HG03045 (cell line): Measurements from ENCODE around the gene PIBF1.
"Not testable (repeated sequence)": the region's sequence is repeated elsewhere in the genome, so short reads cannot be mapped to it uniquely, and the experiment has no call there.

Experiments
- ATAC-seq: cut with Tn5 transposase; IDR thresholded peaks from one replicate; pipeline ENCODE4 v1.9.1; 2021; ENCODE audit warnings: mild to moderate bottlenecking, moderate library complexity; ENCODE audit not compliant: unreplicated experiment

Gene PIBF1

DNA sequence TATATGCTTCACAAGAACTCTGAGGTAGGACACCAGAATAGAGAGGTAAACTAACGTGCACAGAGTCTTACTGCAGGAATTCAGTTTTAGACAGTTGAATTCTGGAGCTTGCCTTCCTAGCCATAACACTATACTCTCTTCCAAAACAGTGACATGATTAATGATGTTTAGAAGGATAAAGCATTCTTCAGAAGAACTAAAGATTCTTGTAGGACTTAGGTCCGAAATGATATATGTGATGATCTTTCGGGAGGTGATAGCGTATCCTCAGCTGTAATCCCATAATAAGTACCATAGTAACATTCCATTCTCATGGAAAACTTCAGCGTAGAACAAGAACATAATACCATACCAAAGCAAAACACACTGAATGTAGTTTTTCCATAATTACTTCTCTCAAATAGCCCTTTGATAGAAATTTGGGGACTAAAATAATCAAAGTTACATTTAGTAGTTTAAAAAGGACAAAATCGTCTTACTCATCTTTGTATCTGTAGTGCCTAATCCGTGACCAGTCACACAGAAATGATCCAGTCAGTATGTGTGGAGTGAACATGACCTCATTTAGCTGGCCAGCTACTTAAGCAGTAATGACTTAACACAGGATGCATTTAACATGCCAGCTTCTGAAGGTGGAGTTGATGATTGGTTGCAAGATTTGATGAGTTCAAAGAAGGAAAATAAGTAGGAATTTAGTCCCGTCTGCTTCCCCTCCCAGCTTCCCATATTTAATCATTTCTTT is 38.4 kb downstream of the PIBF1 start:
- ATAC-seq = no peak

DNA sequence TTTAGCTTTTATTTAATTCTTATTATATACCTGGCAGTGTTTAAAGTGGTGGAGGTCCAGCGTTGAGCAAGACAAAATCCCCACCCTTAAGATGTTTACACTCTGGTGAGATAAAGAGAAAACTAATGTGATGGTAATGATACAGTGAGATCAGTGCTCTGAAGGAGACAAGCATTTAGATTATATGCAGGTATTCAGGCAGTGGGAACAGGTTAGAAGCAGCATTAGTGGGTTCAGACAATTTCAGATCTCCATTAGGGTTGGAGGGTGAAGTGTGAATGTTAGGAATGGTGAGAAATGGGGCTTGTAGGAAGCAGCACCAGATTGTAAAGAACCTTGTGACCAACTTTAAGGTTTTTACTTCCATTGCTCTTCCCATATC is 39.0 kb downstream of the PIBF1 start:
- no peak for ATAC-seq

DNA sequence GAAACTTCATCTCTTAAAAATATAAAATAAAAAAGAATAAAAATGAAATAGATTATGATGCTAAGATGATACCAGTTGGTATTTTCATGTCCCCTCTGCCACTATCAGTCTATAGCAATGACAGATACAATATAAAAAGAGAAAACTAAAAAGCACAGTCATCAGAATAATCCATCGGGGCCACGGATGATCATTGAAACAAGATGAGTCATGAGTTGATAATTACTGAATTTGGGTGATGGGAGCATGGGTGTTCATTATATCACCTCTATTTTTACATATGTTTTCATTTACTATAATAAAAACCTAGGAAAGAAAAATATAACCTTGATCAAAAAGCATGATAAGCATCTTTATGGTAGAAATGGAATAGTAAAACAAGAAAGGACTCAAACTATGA is 41.1 kb downstream of the PIBF1 start:
- ATAC-seq = no peak

DNA sequence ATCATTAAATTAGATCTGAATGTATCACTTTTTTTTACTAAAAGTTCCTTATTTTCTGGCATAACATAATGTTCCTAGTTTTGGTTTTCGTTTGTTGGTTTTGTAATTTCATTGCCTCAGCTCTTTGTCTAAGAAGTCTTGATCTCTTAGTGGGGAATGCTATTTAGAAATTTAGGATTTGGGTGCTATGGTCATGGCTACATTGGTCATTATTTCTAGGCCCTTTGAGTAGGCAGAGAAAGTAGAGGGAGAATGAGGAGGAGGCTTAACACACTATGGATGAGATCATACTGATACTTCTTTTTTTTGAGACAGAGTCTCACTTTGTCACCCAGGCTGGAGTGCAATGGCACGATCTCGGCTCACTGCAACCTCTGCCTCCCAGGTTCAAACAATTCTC is 41.8 kb downstream of the PIBF1 start:
- no peak for ATAC-seq

DNA sequence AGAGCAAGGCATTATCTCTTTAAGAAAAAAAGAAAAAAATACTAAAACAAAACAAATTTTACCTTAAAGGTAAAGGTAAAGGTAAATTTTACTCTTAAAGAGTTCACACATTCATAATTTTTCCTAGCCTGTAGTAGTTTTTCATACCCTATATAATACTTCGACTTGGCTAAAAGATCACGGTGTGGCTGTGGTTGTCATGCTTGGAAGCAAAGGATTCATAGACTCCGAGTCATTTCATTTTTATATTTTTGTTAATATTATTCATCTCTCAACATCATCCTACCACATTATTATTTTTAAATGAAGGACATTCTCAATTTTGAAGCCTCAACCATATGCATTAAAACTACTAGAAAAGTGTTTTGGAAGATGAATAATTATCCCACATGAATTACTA is 52.7 kb downstream of the PIBF1 start:
- no peak for ATAC-seq

DNA sequence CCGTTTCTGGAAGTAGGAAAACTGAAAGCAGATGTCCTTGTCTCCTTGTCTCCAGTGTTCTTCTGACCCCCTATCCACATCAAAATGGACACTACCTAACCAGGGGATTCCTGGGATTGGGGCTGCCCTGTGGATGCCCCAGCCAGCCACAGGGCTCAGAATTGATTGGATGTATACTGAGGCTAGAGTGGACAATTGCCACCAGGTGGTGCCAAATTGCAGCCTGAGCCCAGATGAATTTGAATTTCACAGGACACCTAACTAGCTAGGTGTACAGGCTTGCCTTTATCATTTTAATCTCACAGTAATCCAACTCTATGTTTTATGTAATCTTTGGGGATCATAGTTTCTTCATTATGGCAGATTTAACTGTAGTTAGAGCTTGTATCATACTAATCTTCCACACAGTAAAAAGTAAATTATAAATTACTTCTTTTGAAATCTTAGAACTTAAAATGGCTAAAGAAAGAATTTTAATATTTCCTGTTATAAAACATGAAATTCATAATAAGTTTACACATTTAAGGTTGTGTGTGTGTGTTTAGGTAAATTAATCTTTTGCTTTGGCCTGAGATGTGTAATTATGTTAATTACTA is 58.0 kb downstream of the PIBF1 start:
- ATAC-seq = peak; percentile 94

DNA sequence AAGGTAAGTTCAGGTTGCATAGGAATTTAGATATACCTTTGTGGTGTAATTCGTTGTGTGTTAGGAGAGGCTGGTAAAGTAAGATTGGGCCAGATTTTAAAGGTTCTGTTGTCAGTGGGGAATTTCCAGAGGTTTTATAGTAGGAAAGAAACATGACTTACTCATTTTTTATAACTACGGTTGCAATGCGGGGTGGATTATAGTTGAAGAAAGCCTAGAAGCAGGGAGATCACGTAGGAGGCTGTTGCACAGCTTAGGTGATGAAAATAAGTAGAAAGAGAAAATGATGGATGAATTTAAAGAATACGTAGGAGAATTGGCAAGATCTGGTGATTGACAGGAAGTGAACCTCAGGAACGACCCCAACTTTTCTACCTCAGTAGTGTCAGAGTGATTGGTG is 61.1 kb downstream of the PIBF1 start:
- no peak for ATAC-seq

DNA sequence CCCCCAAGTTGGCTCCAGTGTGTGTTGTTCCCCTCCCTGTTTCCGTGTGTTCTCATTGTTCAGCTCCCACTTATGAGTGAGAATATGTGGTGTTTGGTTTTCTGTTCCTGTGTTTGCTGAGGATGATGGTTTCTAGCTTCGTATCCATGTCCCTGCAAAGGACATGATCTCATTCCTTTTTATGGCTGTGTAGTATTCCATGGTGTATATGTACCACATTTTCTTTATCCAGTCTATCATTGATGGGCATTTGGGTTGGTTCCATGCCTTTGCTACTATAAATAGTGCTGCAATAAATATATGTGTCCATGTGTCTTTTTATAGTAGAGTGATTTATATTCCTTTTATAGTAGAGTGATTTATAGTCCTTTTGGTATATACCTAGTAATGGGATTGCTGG is 63.2 kb downstream of the PIBF1 start:
- ATAC-seq = not testable (repeated sequence)

DNA sequence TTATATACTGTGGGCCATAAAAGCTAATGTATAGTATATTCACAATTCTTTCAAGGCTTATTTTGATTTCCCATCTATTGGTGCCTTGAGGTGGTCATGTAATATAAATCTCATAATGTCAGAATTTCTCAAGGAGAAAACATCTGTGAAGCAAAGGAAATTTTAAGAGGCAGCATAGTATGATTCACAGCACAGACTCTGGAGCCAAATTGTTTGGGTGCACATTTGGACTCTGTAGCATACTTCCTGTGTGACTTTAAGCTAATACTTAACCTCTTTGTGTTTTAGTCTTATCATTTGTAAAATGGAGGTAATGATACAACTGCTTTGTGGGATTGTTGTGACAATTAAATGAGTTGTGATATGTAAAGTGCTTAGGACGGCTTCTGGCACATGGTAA is 67.6 kb downstream of the PIBF1 start:
- ATAC-seq = no peak

DNA sequence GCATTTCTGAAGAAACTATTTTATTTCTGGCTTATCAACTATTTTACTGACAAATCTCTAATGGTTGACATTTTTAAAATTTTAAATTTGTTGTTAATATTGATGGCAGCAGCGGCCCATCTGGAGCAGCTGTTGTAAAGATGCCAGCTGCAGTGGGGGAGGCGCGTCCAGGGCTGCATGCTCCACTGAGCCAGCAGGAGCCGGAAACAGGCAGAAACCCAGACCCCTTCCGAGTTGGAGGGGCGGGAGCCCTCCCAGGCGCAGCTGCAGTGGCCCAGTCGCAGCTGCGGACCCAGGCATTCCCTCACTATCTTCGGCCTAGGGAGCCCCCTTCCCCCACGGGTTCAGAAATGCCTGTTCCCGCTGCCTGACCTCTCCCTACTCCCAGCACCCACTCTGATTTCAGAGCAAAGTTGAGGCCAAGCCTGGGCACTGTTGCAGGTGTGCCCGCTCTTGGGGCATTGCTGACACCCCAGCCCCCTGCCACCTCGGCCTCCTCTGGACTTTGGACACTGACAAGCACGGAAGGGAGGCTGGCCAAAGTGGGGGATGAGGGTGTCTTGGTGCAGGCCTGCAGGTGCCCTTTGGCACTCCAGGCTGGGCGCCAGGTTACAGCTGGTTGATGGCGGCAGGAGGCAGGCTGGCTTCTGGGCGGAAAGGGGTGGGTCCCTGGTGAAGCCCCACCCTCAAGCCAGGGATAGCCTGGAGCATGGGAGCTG is 69.2 kb downstream of the PIBF1 start:
- no peak for ATAC-seq

DNA sequence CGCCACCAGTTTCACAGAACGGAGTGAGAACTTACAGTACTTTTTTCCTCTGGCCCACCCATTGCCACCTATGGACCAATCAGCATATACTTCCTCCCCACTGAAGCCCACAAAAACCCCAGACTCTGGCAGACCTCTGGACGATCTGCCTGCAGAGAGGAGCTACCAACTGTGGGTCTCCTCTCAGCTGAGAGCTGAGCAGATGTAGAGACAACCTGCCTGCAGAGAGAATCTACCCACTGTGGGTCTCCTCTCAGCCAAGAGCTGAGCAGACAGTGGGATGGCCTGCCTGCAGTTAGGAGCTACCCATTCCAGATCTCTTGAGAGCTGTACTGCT is 69.7 kb downstream of the PIBF1 start:
- no peak for ATAC-seq

DNA sequence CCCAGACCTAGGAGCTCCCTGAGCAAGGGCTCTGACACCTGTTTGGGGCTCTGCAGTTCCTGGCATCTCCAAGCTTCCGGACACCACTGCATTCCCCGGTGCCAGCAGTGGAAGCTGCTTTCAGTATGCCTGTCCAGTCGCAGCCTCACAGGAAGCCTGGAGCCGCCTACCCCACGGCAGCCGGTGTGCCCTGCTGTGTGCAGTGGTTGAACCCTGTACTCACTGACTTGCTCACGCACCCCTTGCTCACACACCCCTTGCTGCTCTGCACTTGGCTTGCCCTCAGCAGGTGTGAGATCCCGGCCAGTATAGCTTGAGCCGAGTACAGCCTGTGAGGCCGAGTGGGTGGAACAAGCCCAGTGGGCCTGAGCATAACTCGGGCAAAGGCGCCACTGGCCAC is 70.3 kb downstream of the PIBF1 start:
- ATAC-seq = no peak

DNA sequence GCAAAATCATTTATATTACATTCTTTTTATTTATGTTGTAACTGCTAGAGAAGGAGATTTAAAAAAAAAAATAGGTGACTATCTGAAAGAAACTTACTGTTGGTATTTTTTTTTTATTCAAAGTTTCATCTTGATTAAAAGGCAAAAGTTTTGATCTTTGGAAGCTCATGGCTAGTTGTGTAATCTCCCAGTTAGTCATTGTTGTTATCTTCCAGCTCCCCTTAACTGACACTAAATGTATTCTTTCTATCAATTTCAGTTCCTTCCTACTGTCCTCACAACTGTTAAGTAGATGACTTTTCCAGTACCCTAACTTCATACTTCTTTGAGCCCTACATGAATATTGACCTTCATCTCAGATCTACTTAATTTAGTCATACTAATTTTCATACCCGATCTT is 71.1 kb downstream of the PIBF1 start:
- no peak for ATAC-seq

DNA sequence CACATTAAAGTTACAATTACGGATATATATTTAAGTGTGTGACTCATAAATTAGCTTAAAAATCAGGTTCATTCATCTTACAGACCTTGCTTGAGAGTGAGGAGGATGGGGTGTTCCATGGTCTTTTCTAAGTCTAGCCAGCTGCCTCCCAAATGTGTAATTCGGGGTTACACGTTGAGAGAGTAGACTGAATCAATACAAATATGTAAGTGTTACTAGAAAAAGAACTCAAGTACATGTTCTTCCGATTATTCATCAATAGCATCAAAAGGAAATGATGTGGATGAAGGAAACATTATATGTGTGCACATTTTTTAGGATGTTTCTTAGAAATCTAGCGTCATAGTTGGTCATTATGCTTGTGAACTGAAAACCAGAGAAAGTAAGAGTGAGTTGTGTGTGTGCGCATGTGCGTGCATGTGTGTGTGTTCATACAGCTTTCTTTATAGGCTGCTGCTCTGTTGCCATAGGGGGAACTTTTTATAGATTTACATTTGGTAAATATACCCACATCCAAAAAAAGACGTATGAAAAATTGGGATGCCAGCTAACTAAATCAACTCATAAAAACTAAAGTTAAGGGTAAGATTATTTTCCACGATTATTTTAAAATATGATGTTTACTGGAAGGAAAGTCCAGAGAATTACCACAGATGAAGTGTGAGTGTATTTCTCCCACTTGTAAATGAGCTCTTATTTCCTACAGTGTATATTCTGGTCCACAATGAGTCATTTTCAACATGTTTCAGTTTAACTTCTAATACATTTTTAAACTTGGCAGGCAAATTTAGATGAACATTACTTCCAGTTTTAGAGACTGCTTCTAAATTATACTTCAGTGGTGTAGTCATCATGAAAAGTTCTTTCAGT is 82.4 kb downstream of the PIBF1 start:
- ATAC-seq = peak; percentile 85

DNA sequence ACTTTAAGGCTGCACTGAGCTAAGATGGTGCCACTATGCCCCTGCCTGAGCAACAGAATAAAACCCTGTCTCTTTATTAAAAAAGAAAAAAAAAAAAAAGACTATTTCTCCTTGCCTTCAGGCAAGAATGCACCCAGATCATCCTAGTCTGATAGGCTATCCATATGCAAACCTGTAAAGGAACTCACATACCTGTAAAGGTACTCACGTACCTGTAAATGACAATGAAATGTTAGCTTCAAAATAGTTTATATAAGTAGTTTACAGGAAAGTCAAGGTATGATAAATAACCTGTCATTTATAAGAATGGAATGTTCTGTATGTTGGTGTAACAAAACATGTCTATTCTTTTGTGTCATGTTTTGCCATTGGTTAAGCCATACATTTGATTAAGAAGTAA is 86.3 kb downstream of the PIBF1 start:
- no peak for ATAC-seq

DNA sequence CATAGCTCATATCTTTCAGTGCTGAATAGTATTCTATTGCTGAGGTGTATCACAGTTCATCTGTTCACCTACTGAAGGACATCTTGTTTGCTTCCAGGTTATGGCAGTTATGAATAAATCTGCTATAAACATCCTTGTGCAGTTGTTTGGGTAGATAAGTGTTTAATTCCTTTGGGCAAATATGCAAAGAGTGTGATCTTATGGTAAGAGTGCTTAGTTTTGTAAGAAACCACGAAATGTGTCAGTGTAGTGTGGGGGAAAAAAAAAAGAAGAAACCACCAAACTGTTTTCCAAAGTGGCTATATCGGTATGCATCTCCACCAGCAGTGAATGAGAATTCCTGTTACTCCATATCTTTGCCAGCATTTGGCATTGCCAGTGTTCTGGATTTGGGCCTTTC is 93.3 kb downstream of the PIBF1 start:
- ATAC-seq = no peak

DNA sequence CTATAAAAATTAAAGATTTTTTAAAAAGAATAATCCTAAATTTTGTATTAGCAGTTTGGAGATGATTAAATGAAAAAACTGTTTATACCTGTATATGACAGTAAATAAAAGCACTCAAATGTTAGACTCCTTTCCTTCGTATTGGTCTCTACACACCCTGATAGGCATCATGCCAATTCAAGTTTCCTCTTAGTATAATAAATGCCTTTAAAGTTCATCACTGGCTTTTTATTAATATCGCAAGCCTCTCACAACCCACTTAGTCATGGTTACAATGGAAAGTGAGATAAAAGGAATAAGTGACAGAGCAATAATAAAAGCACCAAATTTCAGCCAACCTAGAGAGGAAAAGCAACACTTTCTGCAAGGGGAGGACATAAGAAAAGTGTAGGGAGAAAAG is 102.2 kb downstream of the PIBF1 start:
- no peak for ATAC-seq

DNA sequence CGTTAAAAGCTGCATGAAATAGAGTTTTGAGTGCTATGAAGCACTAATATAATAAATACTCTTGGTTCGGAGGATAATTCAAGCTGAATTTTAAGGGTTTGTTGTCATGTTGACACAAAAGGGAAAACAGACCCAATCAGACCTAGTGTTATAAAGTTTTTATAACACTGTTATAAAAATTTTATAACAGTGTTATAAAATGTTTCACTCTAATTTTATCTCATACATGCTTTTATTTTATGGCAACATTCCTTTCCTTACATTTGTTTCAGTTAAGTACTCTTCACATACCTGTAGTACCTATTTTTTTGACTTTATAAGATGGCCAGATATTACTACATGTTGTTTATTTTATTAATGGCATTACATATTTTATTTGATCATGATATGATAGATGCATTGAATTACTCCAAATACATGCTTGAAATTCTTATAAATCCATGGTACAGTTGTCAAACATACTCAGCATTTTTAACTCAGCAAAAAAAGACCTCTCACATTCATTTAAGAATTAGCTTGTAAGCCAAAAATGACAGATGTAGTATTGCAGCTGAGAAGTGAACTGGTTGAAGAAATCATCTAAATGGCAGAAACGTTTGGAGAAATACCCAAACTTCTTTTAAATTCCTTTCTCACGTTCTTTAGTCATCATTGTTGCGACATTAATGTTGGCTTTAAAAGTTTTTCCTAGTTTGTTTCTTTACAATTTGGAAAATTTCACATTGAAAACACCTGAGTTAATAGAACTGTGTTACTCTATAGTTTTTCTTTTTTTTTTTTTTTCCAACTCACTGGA is 104.5 kb downstream of the PIBF1 start:
- no peak for ATAC-seq

DNA sequence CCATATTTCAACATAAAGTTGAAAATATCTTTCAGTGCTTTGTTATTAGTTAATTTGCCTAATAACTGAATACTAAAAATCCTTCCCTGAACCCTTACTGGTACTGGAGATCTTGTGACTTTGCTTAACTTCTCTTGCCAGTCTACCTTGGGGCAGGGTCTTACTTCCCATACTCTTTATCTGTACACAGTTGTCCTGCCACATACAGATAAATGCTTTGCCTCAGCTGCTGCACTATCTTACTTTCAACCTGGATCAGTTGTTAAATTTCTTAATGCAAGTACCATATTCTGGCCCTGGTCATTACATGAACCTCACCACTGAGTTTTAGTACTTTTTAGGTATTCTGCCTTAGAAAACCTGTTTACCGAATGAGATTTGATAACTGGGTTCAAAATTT is 107.6 kb downstream of the PIBF1 start:
- ATAC-seq = no peak

DNA sequence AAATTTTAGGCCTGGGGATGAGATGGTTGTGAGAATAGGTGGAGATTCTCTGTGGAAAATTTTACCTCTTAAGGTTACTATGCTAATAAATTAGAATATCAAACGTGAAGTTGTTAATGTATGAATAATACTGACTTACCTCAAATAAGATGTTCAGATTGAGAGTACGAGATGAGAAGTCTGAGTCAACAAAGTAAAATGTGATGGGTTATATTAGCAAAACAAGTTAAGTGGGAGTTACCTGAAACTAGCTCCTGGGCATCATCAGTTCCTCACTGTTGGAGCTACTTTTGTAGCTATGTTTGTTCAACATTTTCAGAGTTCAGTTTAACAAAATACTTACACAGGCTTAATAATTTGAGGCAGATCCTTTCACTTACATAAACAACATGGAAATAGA is 108.6 kb downstream of the PIBF1 start:
- no peak for ATAC-seq

DNA sequence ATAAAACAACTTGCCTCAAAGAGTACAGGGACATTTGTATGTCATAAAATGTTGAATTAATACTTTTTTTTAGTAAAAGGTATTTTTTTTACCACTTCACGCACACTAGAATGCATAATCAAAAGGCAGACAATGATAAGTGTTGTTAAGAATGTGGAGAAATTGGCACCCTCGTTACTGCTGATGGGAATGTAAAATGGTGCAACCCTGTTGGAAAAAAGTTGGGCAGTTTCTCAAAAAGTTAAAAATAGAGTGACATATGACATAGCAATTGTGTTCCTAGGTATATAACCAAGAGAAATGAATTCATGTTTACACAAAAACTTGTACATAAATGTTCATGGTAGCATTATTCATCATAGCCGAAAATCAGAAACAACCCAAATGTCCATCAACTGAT is 109.5 kb downstream of the PIBF1 start:
- ATAC-seq = no peak
